ENCODE data around the gene ALPK3. TPM values are rescaled to one million over a fixed set of nuclear protein-coding genes. Genes with fewer than 3 reads are reported as not detected.

Gene ALPK3
- polyA plus RNA-seq, 1 donor = 9.4 TPM

- Histone ChIP-seq H3K36me3 (ENCODE audit: control insufficient read depth, insufficient read depth, low read length) (peaks cover 76% of the 10 kb centered on the region), H3K9me3 (ENCODE audit: control insufficient read depth, low read depth, low read length) (no peaks in the 10 kb centered on the region), H3K27me3 (ENCODE audit: control insufficient read depth, insufficient read depth, low read length) (no peaks in the 10 kb centered on the region), H3K4me1 (ENCODE audit: control insufficient read depth, insufficient read depth, low read length) (no peaks in the 10 kb centered on the region), H3K27ac (ENCODE audit: low read length) (no peak overlapping the region), H3K4me3 (ENCODE audit: low read length) (no peak overlapping the region)
- no peak for DNase-seq
- no CpG with 5 or more reads among the region's 4 CpGs for WGBS (ENCODE audit: insufficient coverage, low lambda C conversion rate)
Observed at GRCh38 chr15:84797212-84797611, 19.9 kb upstream of the ALPK3 start.

GRCh38 chr15:84797801-84798200 lies 19.4 kb upstream of the ALPK3 start:
- Histone ChIP-seq H3K4me1 (ENCODE audit: control insufficient read depth, insufficient read depth, low read length) (no peaks in the 10 kb centered on the region), H3K4me3 (ENCODE audit: low read length) (no peak overlapping the region), H3K27ac (ENCODE audit: low read length) (no peak overlapping the region), H3K36me3 (ENCODE audit: control insufficient read depth, insufficient read depth, low read length) (peaks cover 76% of the 10 kb centered on the region), H3K9me3 (ENCODE audit: control insufficient read depth, low read depth, low read length) (no peaks in the 10 kb centered on the region), H3K27me3 (ENCODE audit: control insufficient read depth, insufficient read depth, low read length) (no peaks in the 10 kb centered on the region)
- WGBS (ENCODE audit: insufficient coverage, low lambda C conversion rate) = no CpG with 5 or more reads among the region's 3 CpGs
- DNase-seq = no peak

DNA sequence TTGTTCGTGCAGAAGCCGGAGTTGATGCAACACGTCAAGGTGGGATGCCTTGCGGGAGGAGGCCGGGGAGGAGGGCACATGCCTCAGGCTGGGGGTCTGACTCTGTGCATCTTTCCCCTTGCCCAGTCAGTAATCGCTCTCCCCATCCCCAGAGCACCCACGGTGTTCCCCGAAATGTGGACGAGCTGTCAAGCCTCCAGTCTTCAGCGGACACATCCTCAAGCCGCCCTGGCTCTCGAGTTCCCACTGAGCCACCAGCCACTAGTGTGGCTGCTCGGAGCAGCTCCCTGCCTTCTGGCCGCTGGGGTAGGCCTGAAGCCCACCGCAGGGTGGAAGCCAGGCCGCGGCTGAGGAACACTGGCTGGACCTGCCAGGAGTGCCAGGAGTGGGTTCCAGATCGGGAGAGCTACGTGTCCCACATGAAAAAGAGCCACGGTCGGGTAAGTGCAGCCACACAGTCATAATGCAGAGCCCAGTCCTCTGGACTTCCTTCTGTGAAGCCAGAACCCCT lies 18.7 kb upstream of the ALPK3 start:
- H3K9me3 ChIP-seq (ENCODE audit: control insufficient read depth, low read depth, low read length) = no peaks in the 10 kb centered on the region
- WGBS (ENCODE audit: insufficient coverage, low lambda C conversion rate) = no CpG with 5 or more reads among the region's 21 CpGs
- H3K36me3 ChIP-seq (ENCODE audit: control insufficient read depth, insufficient read depth, low read length) = peaks cover 80% of the 10 kb centered on the region
- H3K4me1 ChIP-seq (ENCODE audit: control insufficient read depth, insufficient read depth, low read length) = no peaks in the 10 kb centered on the region
- H3K4me3 ChIP-seq (ENCODE audit: low read length) = no peak overlapping the region
- no peak overlapping the region for H3K27ac ChIP-seq (ENCODE audit: low read length)
- no peak for DNase-seq
- no peaks in the 10 kb centered on the region for H3K27me3 ChIP-seq (ENCODE audit: control insufficient read depth, insufficient read depth, low read length)

DNA sequence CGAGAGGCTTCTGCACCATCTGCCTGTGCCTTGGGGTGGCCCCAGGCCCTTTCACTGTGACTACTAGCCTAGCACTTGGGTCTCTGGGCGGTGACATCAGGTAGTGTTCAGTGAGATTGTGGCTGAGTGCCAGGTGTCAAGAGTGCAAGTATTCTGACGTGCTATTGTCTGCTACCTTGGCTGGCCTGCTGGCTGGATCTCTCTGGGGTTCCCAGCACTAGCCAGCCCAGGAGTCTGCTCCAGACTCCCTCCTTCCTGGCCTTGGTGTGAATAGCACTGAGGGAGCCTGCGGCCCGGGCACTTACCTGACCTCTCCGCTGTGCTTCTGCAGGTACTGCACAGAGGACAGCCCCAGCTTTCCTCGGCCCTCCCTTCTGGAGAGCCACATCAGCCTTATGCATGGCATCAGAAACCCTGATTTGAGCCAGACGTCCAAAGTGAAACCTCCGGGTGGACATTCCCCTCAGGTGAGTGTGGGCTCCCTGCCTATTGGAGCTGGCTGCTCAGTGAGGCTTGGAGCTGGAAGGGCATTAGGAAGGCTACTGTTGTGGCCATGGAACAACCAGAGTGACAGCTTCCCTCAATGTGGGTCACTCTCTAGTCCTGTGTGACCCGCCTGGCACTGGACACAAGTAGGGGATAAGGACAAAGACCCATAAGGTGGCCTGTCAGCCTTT lies 17.5 kb upstream of the ALPK3 start:
- H3K9me3 ChIP-seq (ENCODE audit: control insufficient read depth, low read depth, low read length) = no peaks in the 10 kb centered on the region
- no peaks in the 10 kb centered on the region for H3K27me3 ChIP-seq (ENCODE audit: control insufficient read depth, insufficient read depth, low read length)
- DNase-seq = no peak
- peaks cover 83% of the 10 kb centered on the region for H3K36me3 ChIP-seq (ENCODE audit: control insufficient read depth, insufficient read depth, low read length)
- no CpG with 5 or more reads among the region's 10 CpGs for WGBS (ENCODE audit: insufficient coverage, low lambda C conversion rate)
- no peaks in the 10 kb centered on the region for H3K4me1 ChIP-seq (ENCODE audit: control insufficient read depth, insufficient read depth, low read length)
- no peak overlapping the region for H3K4me3 ChIP-seq (ENCODE audit: low read length)
- H3K27ac ChIP-seq (ENCODE audit: low read length) = no peak overlapping the region

DNA sequence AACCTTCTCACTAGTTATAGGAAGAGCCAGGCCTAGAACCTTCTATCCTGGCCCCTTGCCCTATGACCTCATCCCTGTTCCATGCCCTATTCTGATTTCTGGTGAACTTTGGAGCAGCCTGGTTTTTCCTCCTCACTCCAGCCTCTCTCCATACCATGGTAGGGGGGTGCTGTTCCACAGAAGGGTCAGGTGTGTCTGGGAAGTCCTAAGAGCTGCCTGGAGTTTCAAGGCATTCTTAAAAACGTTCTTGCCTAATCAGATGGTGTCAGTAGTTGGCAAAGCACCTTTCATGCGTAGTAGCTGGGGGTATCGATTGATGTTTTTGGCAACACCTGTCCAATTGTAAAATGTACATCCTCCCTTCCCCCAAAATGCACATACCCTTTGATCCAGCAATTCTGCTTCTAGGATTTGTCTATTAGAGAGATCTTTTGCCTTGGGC lies 16.8 kb upstream of the ALPK3 start:
- H3K27me3 ChIP-seq (ENCODE audit: control insufficient read depth, insufficient read depth, low read length) = no peaks in the 10 kb centered on the region
- peaks cover 86% of the 10 kb centered on the region for H3K36me3 ChIP-seq (ENCODE audit: control insufficient read depth, insufficient read depth, low read length)
- no peaks in the 10 kb centered on the region for H3K9me3 ChIP-seq (ENCODE audit: control insufficient read depth, low read depth, low read length)
- no peaks in the 10 kb centered on the region for H3K4me1 ChIP-seq (ENCODE audit: control insufficient read depth, insufficient read depth, low read length)
- peak in 1 of 2 donors; percentile 16 for DNase-seq
- no CpG with 5 or more reads among the region's 3 CpGs for WGBS (ENCODE audit: insufficient coverage, low lambda C conversion rate)
- H3K4me3 ChIP-seq (ENCODE audit: low read length) = no peak overlapping the region
- no peak overlapping the region for H3K27ac ChIP-seq (ENCODE audit: low read length)

- Histone ChIP-seq H3K4me3 (ENCODE audit: low read length) (no peak overlapping the region), H3K27ac (ENCODE audit: low read length) (no peak overlapping the region), H3K27me3 (ENCODE audit: control insufficient read depth, insufficient read depth, low read length) (no peaks in the 10 kb centered on the region), H3K9me3 (ENCODE audit: control insufficient read depth, low read depth, low read length) (no peaks in the 10 kb centered on the region), H3K4me1 (ENCODE audit: control insufficient read depth, insufficient read depth, low read length) (no peaks in the 10 kb centered on the region), H3K36me3 (ENCODE audit: control insufficient read depth, insufficient read depth, low read length) (peaks cover 58% of the 10 kb centered on the region)
- no peak for DNase-seq
- WGBS (ENCODE audit: insufficient coverage, low lambda C conversion rate) = no CpG with 5 or more reads among the region's 4 CpGs
Observed at GRCh38 chr15:84804005-84804900, 12.9 kb upstream of the ALPK3 start.

DNA sequence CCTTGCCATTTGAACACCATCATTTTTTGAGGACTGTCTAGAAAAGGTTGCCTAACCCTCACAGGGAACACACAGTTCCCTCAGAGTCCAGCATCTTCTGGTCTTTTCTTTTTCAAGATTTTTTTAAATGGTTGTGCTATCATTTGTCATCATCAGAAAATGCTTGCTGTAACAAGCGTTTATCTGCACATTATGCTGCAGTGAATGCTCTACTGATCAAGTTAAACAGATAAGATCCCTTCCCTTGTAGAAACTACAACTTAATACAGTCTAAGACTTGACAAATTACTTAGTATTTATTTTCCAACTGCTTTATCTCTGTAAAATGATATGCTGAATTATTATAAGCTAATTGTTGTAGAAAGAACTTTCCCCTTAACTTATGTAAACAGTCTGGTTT lies 11.9 kb upstream of the ALPK3 start:
- H3K27ac ChIP-seq (ENCODE audit: low read length) = no peak overlapping the region
- H3K27me3 ChIP-seq (ENCODE audit: control insufficient read depth, insufficient read depth, low read length) = no peaks in the 10 kb centered on the region
- no peak for DNase-seq
- no peaks in the 10 kb centered on the region for H3K4me1 ChIP-seq (ENCODE audit: control insufficient read depth, insufficient read depth, low read length)
- H3K4me3 ChIP-seq (ENCODE audit: low read length) = no peak overlapping the region
- H3K36me3 ChIP-seq (ENCODE audit: control insufficient read depth, insufficient read depth, low read length) = peaks cover 49% of the 10 kb centered on the region
- no peaks in the 10 kb centered on the region for H3K9me3 ChIP-seq (ENCODE audit: control insufficient read depth, low read depth, low read length)
- 67% methylated on average over 1 of the region's 1 CpG for WGBS (ENCODE audit: insufficient coverage, low lambda C conversion rate)

GRCh38 chr15:84807228-84807627 lies 9.9 kb upstream of the ALPK3 start:
- no peak for DNase-seq
- Histone ChIP-seq H3K36me3 (ENCODE audit: control insufficient read depth, insufficient read depth, low read length) (peaks cover 31% of the 10 kb centered on the region), H3K9me3 (ENCODE audit: control insufficient read depth, low read depth, low read length) (no peaks in the 10 kb centered on the region), H3K4me1 (ENCODE audit: control insufficient read depth, insufficient read depth, low read length) (no peaks in the 10 kb centered on the region), H3K27ac (ENCODE audit: low read length) (no peak overlapping the region), H3K4me3 (ENCODE audit: low read length) (no peak overlapping the region), H3K27me3 (ENCODE audit: control insufficient read depth, insufficient read depth, low read length) (no peaks in the 10 kb centered on the region)
- 92% methylated on average over 3 of the region's 3 CpGs for WGBS (ENCODE audit: insufficient coverage, low lambda C conversion rate)

DNA sequence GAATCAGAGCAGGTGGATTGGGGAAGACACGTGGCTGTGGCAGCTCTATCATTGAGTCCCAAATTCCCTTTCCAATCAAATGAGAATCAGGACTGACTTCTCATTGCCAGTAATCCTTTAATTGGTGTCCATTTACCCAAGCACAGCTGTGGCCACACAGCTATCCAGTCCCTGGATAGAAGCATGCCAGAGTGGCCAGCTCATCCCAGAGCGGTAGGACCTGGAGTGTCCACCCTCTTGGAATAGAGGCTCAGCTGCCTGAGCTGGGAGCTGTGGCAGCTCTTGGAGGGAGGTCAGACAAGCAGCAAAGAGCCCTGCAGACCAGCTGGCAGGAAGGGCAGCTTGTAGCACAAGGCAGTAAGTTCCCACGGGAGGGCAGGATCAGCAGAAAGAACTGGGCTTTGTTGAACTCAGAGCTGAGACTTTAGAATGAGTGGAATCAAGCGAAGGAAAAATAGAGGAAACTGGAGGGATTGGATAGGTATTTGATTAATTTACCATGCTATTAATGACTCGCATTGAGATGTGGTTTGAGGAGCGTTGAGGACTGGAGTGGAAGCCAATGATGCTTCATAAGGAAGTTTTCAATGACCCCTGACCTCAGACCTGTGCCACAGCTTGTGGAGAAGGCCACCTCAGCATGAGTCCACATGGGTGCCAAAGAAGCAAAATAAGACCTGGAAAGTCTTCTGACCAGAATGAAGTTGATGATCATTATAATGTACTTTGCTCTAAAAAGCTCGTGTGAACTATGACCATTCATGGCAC lies 6.9 kb upstream of the ALPK3 start:
- Histone ChIP-seq H3K4me1 (ENCODE audit: control insufficient read depth, insufficient read depth, low read length) (no peaks in the 10 kb centered on the region), H3K36me3 (ENCODE audit: control insufficient read depth, insufficient read depth, low read length) (peaks cover 3% of the 10 kb centered on the region), H3K27me3 (ENCODE audit: control insufficient read depth, insufficient read depth, low read length) (no peaks in the 10 kb centered on the region), H3K4me3 (ENCODE audit: low read length) (no peak overlapping the region), H3K27ac (ENCODE audit: low read length) (no peak overlapping the region), H3K9me3 (ENCODE audit: control insufficient read depth, low read depth, low read length) (no peaks in the 10 kb centered on the region)
- no peak for DNase-seq
- 100% methylated on average over 3 of the region's 7 CpGs for WGBS (ENCODE audit: insufficient coverage, low lambda C conversion rate)

DNA sequence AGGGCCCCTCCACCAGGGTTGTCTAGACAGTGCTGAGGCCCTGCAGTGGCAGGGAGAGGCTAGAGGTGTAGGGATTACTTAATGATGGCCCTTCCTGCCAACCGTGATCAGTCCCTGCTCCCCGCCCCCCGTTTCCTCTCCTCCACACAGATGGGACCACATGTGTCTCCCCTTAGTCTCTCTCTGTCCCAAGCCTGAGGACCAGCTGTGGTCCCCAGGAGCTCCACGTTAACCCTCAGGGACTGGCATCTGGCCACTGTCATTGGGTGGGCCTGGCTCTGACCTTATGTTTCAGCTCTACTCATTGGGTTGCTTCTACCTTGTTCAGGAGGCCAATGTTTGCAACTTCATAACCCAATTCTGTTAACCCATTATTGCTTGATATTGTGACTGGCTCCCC lies 6.0 kb upstream of the ALPK3 start:
- DNase-seq = no peak
- WGBS (ENCODE audit: insufficient coverage, low lambda C conversion rate) = no CpG with 5 or more reads among the region's 4 CpGs

More for the DNA sequence above, 6.0 kb upstream of the ALPK3 start:
- Histone ChIP-seq H3K4me1 (ENCODE audit: control insufficient read depth, insufficient read depth, low read length) (no peaks in the 10 kb centered on the region), H3K36me3 (ENCODE audit: control insufficient read depth, insufficient read depth, low read length) (no peaks in the 10 kb centered on the region), H3K4me3 (ENCODE audit: low read length) (no peak overlapping the region), H3K27me3 (ENCODE audit: control insufficient read depth, insufficient read depth, low read length) (no peaks in the 10 kb centered on the region), H3K9me3 (ENCODE audit: control insufficient read depth, low read depth, low read length) (no peaks in the 10 kb centered on the region), H3K27ac (ENCODE audit: low read length) (no peak overlapping the region)
